NCI-H1436 treated with DMSO at 0.1 percent for 48 hours (cell line): ENCODE measurements around the gene ADGRG3.

Experiments
- DNase-seq: peaks from one replicate; lab custom pipeline; 2025; lab: John Stamatoyannopoulos, UW

The ADGRG3 gene

DNA sequence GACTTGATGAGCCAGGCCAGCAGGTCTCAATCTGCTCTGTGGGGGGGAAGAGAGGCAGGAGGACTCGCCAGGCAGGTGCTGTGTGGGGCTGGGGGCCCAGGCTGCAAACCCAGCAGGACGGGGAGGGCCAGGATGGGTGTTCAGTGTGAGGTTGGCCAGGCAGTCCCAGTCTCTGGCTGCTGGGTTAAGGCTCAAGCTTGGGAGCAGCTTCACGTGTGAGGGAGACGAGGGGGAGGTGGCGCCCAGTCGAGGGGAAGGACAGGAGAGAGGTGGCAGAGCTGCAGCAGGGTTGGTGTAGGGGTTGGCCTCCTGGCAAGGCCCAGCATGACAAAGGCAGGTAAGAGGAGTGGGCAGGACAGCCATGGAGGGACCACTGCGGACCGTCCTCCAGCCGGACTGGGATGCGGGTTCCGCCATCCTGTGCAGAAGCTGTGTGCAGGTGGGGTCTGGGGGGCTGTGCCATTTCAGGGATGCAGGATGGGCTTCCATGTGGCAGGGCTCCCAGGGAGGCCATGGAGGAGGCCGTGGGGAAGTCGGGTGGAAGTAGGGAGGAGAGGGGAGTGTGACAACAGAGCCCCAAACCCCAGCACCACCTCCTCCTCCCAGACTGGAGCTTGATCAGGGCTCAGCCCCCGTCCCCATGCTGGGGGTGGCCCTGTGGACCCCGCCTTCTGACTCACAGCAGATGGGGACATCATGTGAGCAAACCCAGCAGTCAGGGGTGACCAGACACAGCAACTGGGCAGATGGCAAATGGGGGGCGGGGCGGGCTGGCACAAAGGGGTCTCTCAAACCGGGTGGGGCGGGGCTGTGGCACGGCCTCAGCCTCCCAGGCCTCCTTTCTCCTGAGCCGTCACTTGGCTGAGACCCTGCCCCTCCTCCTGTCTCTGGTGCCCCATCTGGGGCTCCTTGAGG, 36.9 kb upstream of the ADGRG3 start:
- DNase-seq, result no peak

GRCh38 chr16:57632568-57632967, 35.5 kb upstream of the ADGRG3 start:
- no peak for DNase-seq

- no peak for DNase-seq
Observed at GRCh38 chr16:57633383-57634064, 34.6 kb upstream of the ADGRG3 start.

DNA sequence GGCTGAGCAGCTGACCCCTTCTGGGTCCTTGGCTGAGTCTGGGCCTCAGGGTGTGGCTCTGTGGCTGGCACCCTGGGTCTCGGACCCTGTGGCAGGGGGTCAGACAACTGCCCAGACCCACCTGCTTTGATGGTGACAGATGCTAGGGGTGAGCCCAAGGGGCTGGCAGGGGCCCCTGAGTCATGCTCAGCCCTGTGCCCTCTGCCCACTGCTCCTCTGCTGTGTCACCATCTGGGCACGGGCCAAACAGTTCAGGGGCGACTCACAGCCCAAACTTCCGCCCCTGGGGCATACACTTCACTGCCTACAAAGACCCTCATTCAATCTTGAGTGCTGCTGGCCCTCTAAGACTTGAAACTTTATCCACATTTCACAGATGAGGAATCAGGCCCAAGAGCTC, 33.9 kb upstream of the ADGRG3 start:
- no peak for DNase-seq

- DNase-seq, result no peak
Observed at GRCh38 chr16:57635266-57636097, 32.6 kb upstream of the ADGRG3 start.

DNA sequence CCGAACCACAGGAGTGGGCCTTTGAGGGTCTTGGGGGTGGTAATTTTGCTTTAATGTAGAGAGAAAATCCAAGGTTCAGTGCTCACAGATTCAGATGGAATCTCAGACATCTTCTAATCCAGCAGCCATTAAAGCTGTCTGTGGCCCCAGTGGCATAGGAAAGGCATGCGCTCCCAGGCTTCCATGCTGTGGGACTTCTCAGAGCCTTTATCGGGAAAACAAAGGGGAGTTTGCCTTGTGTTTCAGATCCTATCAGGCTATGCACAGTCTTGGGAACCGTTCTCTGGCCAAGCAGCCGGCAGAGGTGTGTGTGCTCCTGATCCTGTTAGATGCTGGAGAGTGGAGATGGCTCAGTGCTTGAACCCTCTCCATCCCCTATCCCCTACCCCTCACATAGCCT, 31.9 kb upstream of the ADGRG3 start:
- DNase-seq, result no peak

DNA sequence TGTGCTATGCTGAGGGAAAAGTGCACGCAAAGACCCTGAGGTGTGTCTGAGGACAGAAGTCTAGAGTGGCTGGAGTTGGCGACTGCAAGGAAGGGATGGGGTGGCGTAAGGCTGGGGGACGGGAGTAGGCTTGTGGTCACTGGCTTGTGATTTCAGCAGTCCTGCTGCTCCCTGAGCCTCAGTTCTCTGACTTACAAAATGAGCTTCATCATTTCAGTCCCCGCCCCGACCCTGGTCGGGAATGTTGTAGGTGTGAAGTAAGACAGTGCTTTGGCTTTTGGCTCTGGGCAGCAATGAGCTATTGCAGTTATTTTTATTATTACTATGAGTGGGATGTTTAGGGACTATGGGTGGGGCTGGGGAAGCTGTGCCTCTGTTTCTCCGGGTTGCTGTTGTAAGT, 31.1 kb upstream of the ADGRG3 start:
- DNase-seq, result no peak

GRCh38 chr16:57637424-57637823, 30.7 kb upstream of the ADGRG3 start:
- no peak for DNase-seq

GRCh38 chr16:57637965-57638364, 30.1 kb upstream of the ADGRG3 start:
- DNase-seq, result no peak

GRCh38 chr16:57638381-57638780, 29.7 kb upstream of the ADGRG3 start:
- DNase-seq, result no peak

DNA sequence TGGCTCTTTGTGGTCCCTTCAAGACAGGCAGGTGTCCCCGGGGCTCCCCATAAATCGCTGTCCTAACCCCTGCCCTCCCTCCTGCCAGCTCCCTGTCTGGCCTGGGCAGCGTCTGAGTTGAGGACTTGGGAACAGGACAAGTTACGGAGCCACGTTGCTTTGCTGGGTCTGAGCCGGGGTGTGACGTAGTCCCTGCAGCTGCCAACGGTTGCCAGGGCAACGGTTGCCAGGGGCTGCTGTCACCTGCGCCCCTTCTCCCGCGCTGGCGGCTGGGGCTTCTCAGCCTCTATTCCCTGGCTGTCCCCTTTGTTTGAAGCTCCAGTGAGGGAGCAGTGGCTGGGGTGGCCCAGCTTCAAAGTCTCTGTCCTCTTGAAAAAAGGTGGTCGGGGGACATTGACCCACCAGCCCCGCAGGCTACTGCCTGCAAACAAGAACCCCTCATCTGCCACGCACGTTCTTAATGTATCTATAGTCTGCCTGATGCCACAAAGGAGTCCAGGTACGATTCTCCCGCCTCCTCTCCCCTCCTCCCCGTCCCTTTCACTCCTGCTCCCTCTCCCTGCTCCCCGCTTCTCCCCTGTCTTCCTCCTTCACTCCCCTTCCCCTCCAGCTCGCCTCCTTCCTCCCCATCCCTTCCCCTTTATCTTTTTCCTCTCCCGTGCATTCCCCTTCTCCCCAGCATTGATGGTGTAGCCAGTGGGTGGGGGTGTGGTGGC, 28.8 kb upstream of the ADGRG3 start:
- peak; percentile 30 for DNase-seq

- DNase-seq, result no peak
Observed at GRCh38 chr16:57640185-57640584, 27.9 kb upstream of the ADGRG3 start.

DNA sequence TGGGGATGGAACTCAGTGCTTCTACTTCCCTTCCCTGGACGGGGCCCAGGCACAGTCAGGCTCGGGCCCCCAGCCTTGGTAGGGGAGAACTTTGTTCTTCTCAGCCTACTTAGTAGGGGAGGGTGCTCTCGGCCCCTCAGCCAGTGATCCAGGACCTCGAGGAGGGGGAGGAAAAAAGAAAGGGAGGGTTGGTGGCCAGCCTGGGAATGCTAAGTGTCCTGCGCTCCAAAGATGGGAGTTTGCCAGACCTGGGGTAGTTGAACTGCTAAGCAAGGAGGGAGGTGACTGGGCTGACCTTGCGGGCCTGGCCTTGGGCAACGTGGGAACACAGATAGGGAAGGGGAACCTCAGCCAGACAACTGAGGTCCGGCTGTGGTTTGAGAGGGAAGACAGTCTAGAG, 27.5 kb upstream of the ADGRG3 start:
- DNase-seq, result no peak

DNA sequence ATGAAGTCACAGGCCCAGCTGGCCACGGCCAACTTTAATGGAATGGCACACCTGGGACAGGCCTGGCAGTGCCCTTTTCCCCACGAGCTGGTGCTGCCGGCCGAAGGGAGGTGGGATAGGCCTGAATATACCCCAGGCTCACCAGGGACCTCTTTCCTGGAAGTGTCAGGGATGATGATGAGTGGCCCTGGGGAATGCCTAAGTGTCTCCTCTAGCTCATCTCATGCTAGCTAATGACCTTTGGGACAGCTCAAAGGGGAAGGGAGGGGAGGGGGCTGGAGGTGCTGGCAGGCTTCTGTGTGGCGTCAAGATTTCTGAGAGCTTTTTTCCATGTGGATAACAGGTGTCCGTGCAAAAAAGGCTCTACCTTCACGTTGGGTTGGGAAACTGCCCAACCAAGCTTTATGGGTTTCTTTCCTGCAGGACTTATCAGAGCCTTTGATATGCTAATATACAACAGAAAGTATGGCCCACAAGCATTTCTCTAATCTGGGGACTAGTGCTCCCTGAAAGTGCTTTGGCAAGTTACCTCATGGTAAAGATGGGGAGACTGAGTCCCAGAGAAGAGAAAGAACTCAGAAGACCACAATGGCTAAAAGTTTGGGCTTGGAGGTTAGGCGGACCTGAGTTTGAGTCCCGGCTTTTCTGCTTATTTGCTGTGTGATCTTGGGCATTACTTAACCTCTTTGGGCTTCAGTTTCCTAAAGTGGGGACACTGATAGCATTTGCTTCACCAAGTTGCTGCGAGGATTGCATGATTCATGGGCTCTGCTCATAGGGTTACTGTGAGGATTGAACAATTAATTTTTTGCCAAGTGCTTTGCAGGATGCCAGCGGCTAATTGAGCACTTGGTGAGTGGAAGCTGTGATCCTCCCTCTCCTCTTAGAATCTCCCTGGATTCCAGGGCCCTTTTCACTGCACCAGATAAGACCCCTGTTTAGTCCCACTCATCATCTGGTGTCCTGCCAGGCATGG, 25.7 kb upstream of the ADGRG3 start:
- no peak for DNase-seq

GRCh38 chr16:57643147-57643874, 24.8 kb upstream of the ADGRG3 start:
- DNase-seq, result no peak

DNA sequence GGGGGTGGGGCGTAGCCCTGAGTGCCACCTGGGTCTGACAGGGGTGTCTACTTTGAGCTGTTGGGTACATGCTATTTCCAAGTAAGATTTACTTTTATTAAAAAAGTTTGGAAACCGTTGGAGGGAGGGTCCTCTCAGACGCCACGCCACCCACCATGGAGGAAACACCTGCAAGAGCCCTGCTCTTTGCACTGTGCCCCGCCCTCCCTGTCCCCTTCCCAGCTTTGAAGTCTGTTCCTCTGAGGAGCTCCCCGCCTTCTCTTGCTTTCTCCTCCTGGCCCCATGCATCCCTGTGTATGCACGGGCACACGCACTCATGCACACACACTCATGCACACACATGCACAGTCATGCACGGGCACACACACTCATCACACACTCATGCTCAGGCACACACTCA, 24.2 kb upstream of the ADGRG3 start:
- DNase-seq, result no peak

DNA sequence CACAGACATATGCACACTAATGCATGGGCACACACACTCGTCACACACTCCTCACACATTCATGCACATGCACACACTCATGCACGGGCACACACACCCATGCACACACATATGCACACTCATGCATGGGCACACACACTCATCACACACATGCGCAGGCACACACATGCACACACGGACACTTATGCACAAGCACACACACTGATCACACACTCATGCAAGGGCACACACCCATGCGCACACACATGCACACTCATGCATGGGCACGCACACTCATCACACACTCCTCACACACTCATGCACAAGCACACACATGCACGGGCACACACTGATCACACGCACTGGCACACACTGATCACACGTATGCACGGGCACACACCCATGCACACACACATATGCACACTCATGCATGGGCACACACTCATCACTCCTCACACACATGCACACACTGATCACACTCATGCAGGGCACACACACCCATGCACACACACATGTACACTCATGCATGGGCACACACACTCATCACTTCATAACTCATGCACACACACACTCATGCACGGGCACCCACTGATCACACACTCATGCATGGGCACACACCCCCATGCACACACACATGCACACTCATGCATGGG, 23.6 kb upstream of the ADGRG3 start:
- DNase-seq, result no peak

DNA sequence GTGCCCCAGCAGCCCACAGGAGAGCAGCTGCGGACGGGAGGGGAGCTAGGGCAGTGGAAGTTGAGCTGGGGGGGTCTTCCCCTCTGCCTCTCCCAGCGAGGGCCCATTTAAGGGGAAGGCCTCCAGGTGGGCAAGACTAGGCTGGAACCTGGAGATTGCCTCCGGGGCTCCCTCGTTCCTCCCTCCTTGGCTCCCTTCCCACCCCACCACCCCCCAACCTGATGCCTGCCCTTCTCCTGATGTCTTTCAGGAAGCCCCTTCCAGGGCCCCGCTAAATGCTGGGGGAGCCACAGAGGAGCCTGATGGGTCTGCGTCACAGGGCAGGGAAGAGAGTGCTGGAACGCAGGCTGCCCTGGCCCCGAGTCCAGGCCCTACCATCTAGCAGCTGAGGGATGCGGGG, 22.9 kb upstream of the ADGRG3 start:
- no peak for DNase-seq

DNA sequence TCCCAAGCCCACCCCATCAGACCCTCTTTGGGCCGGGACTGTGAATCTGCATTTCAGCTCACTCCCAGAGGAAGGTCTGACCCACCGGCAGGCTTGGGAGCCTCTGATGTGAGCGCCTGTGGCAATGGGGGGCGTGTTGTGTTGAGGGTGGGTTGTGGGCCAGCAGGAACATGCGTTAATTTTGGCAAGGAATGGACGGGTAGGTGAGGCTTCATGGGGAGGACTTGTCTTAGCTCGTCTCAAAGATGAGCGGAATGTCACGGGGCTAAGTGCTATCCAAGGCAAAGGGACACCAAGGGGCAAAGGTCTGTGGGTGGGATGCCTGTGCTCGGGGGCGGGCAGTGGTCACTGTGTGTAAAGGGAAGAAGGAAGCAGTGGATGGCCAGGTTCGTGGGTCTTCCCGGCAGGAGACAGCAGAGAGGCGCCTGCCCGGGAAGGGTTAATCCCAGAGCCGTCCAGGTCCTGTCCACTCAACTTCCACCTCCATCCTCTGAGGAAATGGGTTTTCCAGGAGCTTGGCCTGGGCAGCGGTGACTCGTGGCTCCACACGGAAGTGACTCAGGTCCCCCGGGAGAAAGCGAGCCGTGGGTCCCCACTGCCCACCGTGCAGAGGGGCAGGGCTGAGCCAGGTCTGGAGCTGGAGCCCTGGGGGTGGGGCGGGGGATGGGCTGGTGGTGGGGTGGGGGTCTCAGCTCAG, 22.3 kb upstream of the ADGRG3 start:
- no peak for DNase-seq
